Measurements from ENCODE around the gene STAT5A.
A peak's percentile ranks its signal among the peaks of the same experiment; 100 is the strongest.

The STAT5A gene

GRCh38 chr17:42341568-42341967 lies 53.3 kb downstream of the STAT5A start (continued):
- TF ChIP-seq ZNF280D (tag by site-specific recombination; IDR thresholded peaks at IDR 0.05) (no peak), ZNF654 (tag by site-specific recombination; IDR thresholded peaks at IDR 0.05; ENCODE audit: low read depth) (no peak), ZNF560 (tag by site-specific recombination; IDR thresholded peaks at IDR 0.05; ENCODE audit: borderline replicate concordance) (no peak), ZNF529 (tag by site-specific recombination; IDR thresholded peaks at IDR 0.05; ENCODE audit: insufficient replicate concordance) (no peak), ZNF658 (tag by site-specific recombination; IDR thresholded peaks at IDR 0.05) (no peak)

GRCh38 chr17:42342242-42343008 lies 54.1 kb downstream of the STAT5A start:
- no peaks in the 10 kb centered on the region for H3K9me3 ChIP-seq (ENCODE audit: control insufficient read depth, insufficient read depth, low read depth, low read length)
- no peak overlapping the region for H3K4me3 ChIP-seq (ENCODE audit: low read depth, low read length)
- H3K27ac ChIP-seq (ENCODE audit: extremely low read depth, low read depth, low read length), result 0 out of 2 replicates have a peak overlapping the region, but pooled peaks have one; percentile 20
- peaks cover 6% of the 10 kb centered on the region for H3K4me1 ChIP-seq (ENCODE audit: control insufficient read depth, insufficient read depth, low read length)
- POLR2A ChIA-PET, result interaction anchor here (0.7 kb wide), 1 partner anchor 22 kb away, joined by 3 read pairs; no protein-coding TSS in a partner anchor
- TF ChIP-seq ZNF600 (tag by site-specific recombination; IDR thresholded peaks at IDR 0.05), result no peak
- TF ChIP-seq ZNF692 (tag by site-specific recombination; IDR thresholded peaks at IDR 0.05), result peak; percentile 57
- TF ChIP-seq FEZF1 (tag by site-specific recombination; IDR thresholded peaks at IDR 0.05), result peak; percentile 82
- TF ChIP-seq ZBTB26 (tag by site-specific recombination; optimal IDR thresholded peaks at IDR 0.05), result no peak
- TF ChIP-seq ZNF629 (tag by site-specific recombination; IDR thresholded peaks at IDR 0.05), result peak; percentile 26; the same call in 1 of the 2 replicates
- TF ChIP-seq GLIS1 (tag by site-specific recombination; IDR thresholded peaks at IDR 0.05), result 0 out of 2 replicates have a peak, but pooled peaks have one; percentile 36
- no peak for TF ChIP-seq ZNF266 (tag by site-specific recombination; IDR thresholded peaks at IDR 0.05; ENCODE audit: low read depth)
- no peak for TF ChIP-seq OVOL3 (tag by site-specific recombination; IDR thresholded peaks at IDR 0.05)
- TF ChIP-seq ZBTB48 (tag by site-specific recombination; IDR thresholded peaks at IDR 0.05), result peak; percentile 62; the same call in 1 of the 2 replicates
- TF ChIP-seq BCL6B (tag by site-specific recombination; IDR thresholded peaks at IDR 0.05), result no peak
- TF ChIP-seq ZNF561 (tag by site-specific recombination; IDR thresholded peaks at IDR 0.05; ENCODE audit: borderline replicate concordance), result no peak
- peak; percentile 87 for TF ChIP-seq ZNF10 (tag by site-specific recombination; IDR thresholded peaks at IDR 0.05)
- TF ChIP-seq SP3 (tag by site-specific recombination; IDR thresholded peaks at IDR 0.05), result 0 out of 2 replicates have a peak, but pooled peaks have one; percentile 10
- TF ChIP-seq ZNF664 (tag by site-specific recombination; IDR thresholded peaks at IDR 0.05), result peak; percentile 62
- TF ChIP-seq ZNF837 (tag by site-specific recombination; IDR thresholded peaks at IDR 0.05), result no peak
- TF ChIP-seq GFI1B (tag by site-specific recombination; IDR thresholded peaks at IDR 0.05), result no peak
- TF ChIP-seq ZBTB20 (tag by site-specific recombination; IDR thresholded peaks at IDR 0.05), result peak; percentile 88
- 0 out of 2 replicates have a peak, but pooled peaks have one; percentile 31 for TF ChIP-seq PATZ1 (tag by site-specific recombination; IDR thresholded peaks at IDR 0.05)
- peak; percentile 60; the same call in 1 of the 2 replicates for TF ChIP-seq ZBTB17 (tag by site-specific recombination; IDR thresholded peaks at IDR 0.05)
- peak; percentile 24; the same call in 1 of the 2 replicates for TF ChIP-seq ZNF335 (tag by site-specific recombination; conservative IDR thresholded peaks at IDR 0.05)
- TF ChIP-seq ZNF157 (tag by site-specific recombination; IDR thresholded peaks at IDR 0.05), result no peak
- TF ChIP-seq PRDM1 (tag by site-specific recombination; IDR thresholded peaks at IDR 0.05), result 0 out of 2 replicates have a peak, but pooled peaks have one; percentile 27
- peaks cover 40 to 75% of the 10 kb centered on the region in 2 experiments for H3K36me3 ChIP-seq (ENCODE audit: control insufficient read depth in 2 of 2, insufficient read depth in 1 of 2, low read length in 2 of 2)
- CTCF ChIA-PET, result interaction anchor here (0.6 to 0.9 kb wide), 4 partner anchors 16 to 535 kb away, joined by 3 to 5 read pairs (median 4); no protein-coding TSS in a partner anchor
